HG03521 (cell line): ENCODE measurements around the gene USP3.

Experiments
- ATAC-seq: cut with Tn5 transposase; IDR thresholded peaks from one replicate; pipeline ENCODE4 v1.9.1; 2021; ENCODE audit warnings: mild to moderate bottlenecking, moderate library complexity; ENCODE audit not compliant: unreplicated experiment

The USP3 gene

GRCh38 chr15:63495780-63496488, 8.5 kb upstream of the USP3 start:
- no peak for ATAC-seq

- no peak for ATAC-seq
These were observed 6.5 kb upstream of the USP3 start for GRCh38 chr15:63497642-63498467.

GRCh38 chr15:63499175-63499549, 5.2 kb upstream of the USP3 start:
- ATAC-seq: no peak

GRCh38 chr15:63499611-63500010, 4.8 kb upstream of the USP3 start:
- no peak for ATAC-seq

GRCh38 chr15:63500265-63501250, 3.8 kb upstream of the USP3 start:
- ATAC-seq: no peak

- no peak for ATAC-seq
These were observed 2.9 kb upstream of the USP3 start for GRCh38 chr15:63501256-63502089.

GRCh38 chr15:63502137-63502766, 2.1 kb upstream of the USP3 start:
- no peak for ATAC-seq

- peak; percentile 47 for ATAC-seq
These were observed 1.3 kb upstream of the USP3 start for GRCh38 chr15:63502843-63503738.

GRCh38 chr15:63503739-63504246, 600 bp upstream of the USP3 start:
- peak; percentile 22 for ATAC-seq

- ATAC-seq: peak; percentile 8
These were observed 817 bp downstream of the USP3 start for GRCh38 chr15:63504979-63505841.

GRCh38 chr15:63505842-63506222, 1.4 kb downstream of the USP3 start:
- ATAC-seq: no peak

- no peak for ATAC-seq
These were observed 2.2 kb downstream of the USP3 start for GRCh38 chr15:63506537-63507035.

GRCh38 chr15:63507878-63508818, 3.8 kb downstream of the USP3 start:
- no peak for ATAC-seq

GRCh38 chr15:63509056-63509954, 4.9 kb downstream of the USP3 start:
- ATAC-seq: no peak
